ENCODE results near the gene GADD45A. TPM values are rescaled to one million over a fixed set of nuclear protein-coding genes. Genes with fewer than 3 reads are reported as not detected.

The GADD45A gene
- total RNA-seq, 1 donor from 2014 or later = 171 TPM

Other genes starting within 250 kb of the GADD45A start
- 156 and 190 TPM in 2 replicates for gene GNG12, start 148.3 kb downstream of the GADD45A start, total RNA-seq